Body of pancreas (tissue), 4 donors: Measurements from ENCODE around the gene THADA. TPM values are rescaled to one million over a fixed set of nuclear protein-coding genes. Genes with fewer than 3 reads are reported as not detected.

Source experiments
- ATAC-seq: fragments of 150-250 bp; one replicate; pipeline ENCODE4 v1.9.1; 2016
- DNase-seq, 4 donors: peaks; one replicate each; pipeline ENCODE4 v3.0.0-alpha.2; 2019
- H3K27ac ChIP-seq, 4 donors: fragments of 200-600 bp; sonication (generic); 1 replicate in 3 of 4; 2 replicates in 1 of 4; pipeline versions ENCODE4 v1.5.1 to v1.6.1; 2016 to 2019; ENCODE audit warnings: mild to moderate bottlenecking in 1 of 4, mixed read lengths in 1 of 4, moderate library complexity in 1 of 4
- H3K27me3 ChIP-seq, 2 donors: fragments of 200-600 bp; sonication (generic); one replicate each; pipeline ENCODE4 v1.6.0; 2016; ENCODE audit warnings: mild to moderate bottlenecking in 1 of 2
- H3K36me3 ChIP-seq, 2 donors: fragments of 200-600 bp; sonication (generic); replicated peaks in 1 of 2; 2 replicates each; pipeline ENCODE4 v1.5.1; 2016; ENCODE audit warnings: low read depth in 2 of 2; ENCODE audit not compliant: insufficient read depth in 1 of 2
- H3K4me1 ChIP-seq: fragments of 200-600 bp; sonication (generic); one replicate; pipeline ENCODE4 v1.6.0; 2016
- H3K4me3 ChIP-seq, 2 donors: fragments of 200-600 bp; sonication (generic); 1 replicate in 1 of 2; 2 replicates in 1 of 2; pipeline ENCODE4 v1.5.1; 2016 to 2019
- H3K9me3 ChIP-seq, 3 donors: fragments of 200-600 bp; sonication (generic); 1 replicate in 2 of 3; 2 replicates in 1 of 3; pipeline ENCODE4 v1.5.1; 2016
- CTCF ChIP-seq, 7 experiments: fragments of 450-650 bp in 4 of 7; fragments of 200-600 bp in 3 of 7; sonication (generic) in 3 of 7; IDR thresholded peaks; one replicate each; pipeline ENCODE4 v1.5.1; 2016 to 2019; ENCODE audit warnings: antibody characterized with exemption in 7 of 7
- POLR2A ChIP-seq, 3 donors: fragments of 450-650 bp; IDR thresholded peaks; one replicate each; pipeline ENCODE4 v1.6.1; 2016; ENCODE audit warnings: antibody characterized with exemption in 3 of 3, mild to moderate bottlenecking in 2 of 3
- WGBS, 2 donors: methylation state at CpG; one replicate each; pipeline ENCODE4 v1.1.5; 2017; 5-methylcytosine and 5-hydroxymethylcytosine counted together
- intact Hi-C: fragments of 100-400 bp; cut with DNase I; formaldehyde crosslinking; loops from one replicate; pipeline ENCODE4 v1.15.1; 2023
- total RNA-seq, 2 donors: library from RNA; depleted of rRNA; stranded (reverse); fragments of >200 nt; gene quantifications; one replicate each; pipeline ENCODE4 v1.1.0, GENCODE V29; 2016

Gene THADA
- total RNA-seq, 2 donors from 2014 or later, result 27.5 to 41.9 TPM

DNA sequence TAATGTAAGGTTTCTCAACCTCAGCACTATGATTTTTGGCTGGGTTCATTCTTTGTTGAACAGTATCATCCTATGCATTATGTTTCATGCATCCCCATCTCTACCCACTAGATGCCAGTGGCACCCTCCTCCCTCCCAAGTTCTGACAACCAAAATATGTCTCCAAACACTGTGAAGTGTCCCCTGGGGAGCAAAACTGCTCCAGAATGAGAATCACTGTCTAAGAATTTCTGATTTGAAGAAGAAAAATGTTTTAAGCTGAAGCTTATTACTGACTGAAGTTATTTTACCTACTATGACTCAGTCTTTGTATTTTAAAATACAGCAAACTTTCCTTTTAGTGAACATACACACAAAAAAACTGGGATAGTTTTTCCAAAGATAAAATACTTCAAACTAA is 3.4 kb downstream of the THADA start:
- Histone ChIP-seq H3K9me3 (no peaks in the 10 kb centered on the region), H3K36me3 (peaks cover 0 to 12% of the 10 kb centered on the region in 2 donors)
- intact Hi-C loops, result no loop called here

DNA sequence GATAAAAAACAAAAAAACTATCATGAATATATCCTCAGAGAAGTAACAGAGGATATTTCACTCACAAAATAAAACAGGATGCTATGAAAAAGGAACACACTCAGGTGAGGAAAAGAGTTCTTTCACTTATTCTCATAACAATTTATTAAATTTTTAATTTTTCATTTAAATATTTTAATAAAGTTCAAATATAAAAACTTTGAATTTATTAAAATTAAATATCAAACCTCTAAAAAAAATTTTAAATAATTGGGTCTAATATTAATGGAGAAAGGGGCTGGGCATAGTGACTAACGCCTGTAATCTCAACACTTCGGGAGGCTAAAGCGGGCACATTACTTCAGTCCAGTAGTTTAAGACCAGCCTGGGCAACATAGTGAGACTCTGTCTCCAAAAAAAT is 10.1 kb downstream of the THADA start:
- Histone ChIP-seq H3K36me3 (peaks cover 0 to 12% of the 10 kb centered on the region in 2 donors), H3K27me3 (no peaks in the 10 kb centered on the region), H3K4me3 (no peak overlapping the region), H3K27ac (no peak overlapping the region), H3K9me3 (no peaks in the 10 kb centered on the region), H3K4me1 (no peaks in the 10 kb centered on the region)
- DNase-seq (no peak), ATAC-seq (no peak)
- intact Hi-C loops, result no loop called here
- 88 to 100% methylated on average over 3 of the region's 3 CpGs for WGBS, 2 donors
- TF ChIP-seq CTCF (IDR thresholded peaks at IDR 0.05), result no peak
- TF ChIP-seq POLR2A (IDR thresholded peaks at IDR 0.05), result no peak

More for the DNA sequence above, 3.4 kb downstream of the THADA start:
- H3K27me3 ChIP-seq, result no peaks in the 10 kb centered on the region
- peaks cover 11% of the 10 kb centered on the region for H3K4me1 ChIP-seq
- ATAC-seq, result no peak
- TF ChIP-seq POLR2A (IDR thresholded peaks at IDR 0.05) (no peak), CTCF (IDR thresholded peaks at IDR 0.05) (no peak)
- no peak overlapping the region for H3K4me3 ChIP-seq
- no peak for DNase-seq
- H3K27ac ChIP-seq, result no peak overlapping the region

DNA sequence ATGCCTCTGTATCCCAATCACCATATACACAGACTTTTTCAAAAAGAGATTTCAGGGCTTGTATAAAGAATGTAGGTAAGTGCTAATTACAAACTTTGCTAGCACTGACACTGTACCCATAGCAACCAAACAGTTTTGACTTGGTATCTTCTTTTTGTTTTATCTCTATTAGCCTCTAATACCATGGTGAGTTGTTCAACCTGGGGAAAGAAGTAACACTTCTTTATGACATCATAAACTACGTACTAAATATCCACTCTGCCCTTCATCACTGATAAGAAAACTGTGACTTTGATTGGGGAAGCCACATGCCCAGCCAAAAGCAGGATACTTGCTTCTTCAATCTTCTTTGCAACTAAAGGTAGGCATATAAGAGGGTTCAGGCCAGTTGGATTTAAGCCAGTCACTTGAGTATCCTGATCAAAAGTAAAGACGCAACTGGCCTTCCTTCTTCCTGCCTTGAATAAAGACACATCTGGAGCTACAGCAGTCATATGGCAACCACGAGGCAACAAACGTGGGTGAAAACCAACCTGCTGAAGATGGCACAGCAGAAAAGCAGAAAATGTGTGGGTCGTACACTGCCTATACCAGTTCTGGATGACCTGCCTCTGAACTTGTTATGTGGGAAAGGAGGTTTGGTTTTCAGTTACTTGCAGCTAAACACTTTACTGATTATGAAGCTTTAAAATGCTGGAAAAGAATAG is 16.4 kb downstream of the THADA start:
- intact Hi-C loops, result no loop called here
- H3K36me3 ChIP-seq, result peaks cover 5 to 16% of the 10 kb centered on the region in 2 donors
- ATAC-seq, result no peak

GRCh38 chr2:43576981-43577892 is 18.6 kb downstream of the THADA start:
- Histone ChIP-seq H3K9me3 (no peaks in the 10 kb centered on the region), H3K4me3 (no peak overlapping the region), H3K27me3 (no peaks in the 10 kb centered on the region), H3K4me1 (no peaks in the 10 kb centered on the region), H3K27ac (no peak overlapping the region), H3K36me3 (peaks cover 12 to 23% of the 10 kb centered on the region in 2 donors)
- ATAC-seq, result no peak
- WGBS, 2 donors, result 37% methylated on average over 7 to 8 of the region's 8 CpGs
- peak; percentile 26 to 55 (median 48) for DNase-seq
- intact Hi-C loops, result no loop called here
- TF ChIP-seq CTCF (IDR thresholded peaks at IDR 0.05) (peak; percentile 28 to 75 (median 59)), POLR2A (IDR thresholded peaks at IDR 0.05) (no peak)

More for the DNA sequence above, 16.4 kb downstream of the THADA start:
- no peak overlapping the region for H3K27ac ChIP-seq
- H3K9me3 ChIP-seq, result no peaks in the 10 kb centered on the region
- WGBS, 2 donors, result 84% methylated on average over 5 of the region's 5 CpGs
- no peak overlapping the region for H3K4me3 ChIP-seq
- no peaks in the 10 kb centered on the region for H3K4me1 ChIP-seq
- H3K27me3 ChIP-seq, result no peaks in the 10 kb centered on the region
- TF ChIP-seq CTCF (IDR thresholded peaks at IDR 0.05) (no peak), POLR2A (IDR thresholded peaks at IDR 0.05) (no peak)
- no peak for DNase-seq
